Motor neuron (in vitro differentiated cells): ENCODE results near the gene DNAJA2. TPM values are rescaled to one million over a fixed set of nuclear protein-coding genes. Genes with fewer than 3 reads are reported as not detected.

Source experiments
- total RNA-seq, 8 experiments: library from RNA; unstranded; fragments of 300-600 nt; gene quantifications; 2 replicates each; pipeline versions ENCODE4 v1.2.3 to v1.2.4, GENCODE V29; 2022

Gene DNAJA2
- total RNA-seq, 8 experiments from 2014 or later = 66.6 to 152 (median 82.5) TPM

Other genes starting within 250 kb of the DNAJA2 start
- gene MYLK3, start 225.3 kb downstream of the DNAJA2 start, total RNA-seq = 1 to 10 TPM in 2 of 8 experiments, under 1 TPM in 5, not detected in 1; 0.21 to 5.3 (median 0.52) TPM
- gene C16orf87, start 142.5 kb downstream of the DNAJA2 start, total RNA-seq = 10 to 100 TPM in 7 of 8 experiments, 1 to 10 TPM in 1; 5.3 to 23.6 (median 16.2) TPM
- gene GPT2, start 89.3 kb downstream of the DNAJA2 start, total RNA-seq = 10 to 100 TPM in 7 of 8 experiments, 1 to 10 TPM in 1; 4.8 to 67.0 (median 24.6) TPM
- 10 to 100 TPM; 24.3 to 53.5 (median 28.1) TPM for gene NETO2, start 170.3 kb upstream of the DNAJA2 start, total RNA-seq